Nephron (organoid): ENCODE data around the gene TRIM23.

Experiments
- H3K27ac Mint-ChIP-seq, 3 experiments: 2 replicates each; pipeline ENCODE4 v1.8.0; 2020; ENCODE audit warnings: mixed read lengths in 3 of 3, mild to moderate bottlenecking in 2 of 3, moderate library complexity in 1 of 3
- H3K27me3 Mint-ChIP-seq: 2 replicates; pipeline ENCODE4 v1.8.0; 2021; ENCODE audit warnings: low read depth, mild to moderate bottlenecking, moderate library complexity, mixed read lengths
- H3K36me3 Mint-ChIP-seq: 2 replicates; pipeline ENCODE4 v1.8.0; 2020; ENCODE audit warnings: low read depth, mixed read lengths
- H3K4me1 Mint-ChIP-seq: 2 replicates; pipeline ENCODE4 v1.8.0; 2020; ENCODE audit warnings: mixed read lengths
- H3K4me3 Mint-ChIP-seq, 3 experiments: 2 replicates each; pipeline ENCODE4 v1.8.0; 2020; ENCODE audit warnings: mild to moderate bottlenecking in 3 of 3, mixed read lengths in 3 of 3, moderate library complexity in 2 of 3
- H3K9me3 Mint-ChIP-seq: 2 replicates; pipeline ENCODE4 v1.8.0; 2020; ENCODE audit warnings: mixed read lengths
- TF ChIP-seq, protein P1 (sequence below), 3 experiments: fragments of 200-600 bp; sonication (generic); IDR thresholded peaks; one replicate each; pipeline ENCODE4 v1.5.0; 2021; ENCODE audit warnings: antibody characterized with exemption in 3 of 3; ENCODE audit not compliant: unreplicated experiment in 3 of 3

Gene TRIM23

DNA sequence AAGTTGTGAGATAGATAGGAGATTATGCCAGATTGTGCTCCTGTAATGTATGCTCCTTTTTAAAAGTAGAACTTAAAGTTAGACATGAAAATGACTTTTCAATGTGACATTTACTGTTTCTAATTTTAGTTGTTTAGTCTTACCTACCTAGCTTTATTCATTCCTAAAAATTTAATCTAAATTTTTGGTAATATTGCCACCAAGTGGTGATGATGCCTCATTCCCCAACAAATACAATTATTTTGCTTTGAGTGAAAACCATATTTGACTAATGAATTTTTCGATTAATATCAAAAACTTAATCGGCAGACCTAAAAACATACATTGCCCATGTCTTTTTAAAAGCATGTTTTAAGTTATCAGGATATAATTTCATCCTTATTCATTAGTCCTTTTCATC, 35.4 kb downstream of the TRIM23 start:
- Mint-ChIP-seq H3K4me3 (no peak overlapping the region), H3K4me1 (no peaks in the 10 kb centered on the region), H3K27me3 (no peaks in the 10 kb centered on the region), H3K27ac (no peak overlapping the region), H3K9me3 (no peaks in the 10 kb centered on the region), H3K36me3 (peaks cover 46% of the 10 kb centered on the region)
- TF ChIP-seq, protein P1, sequence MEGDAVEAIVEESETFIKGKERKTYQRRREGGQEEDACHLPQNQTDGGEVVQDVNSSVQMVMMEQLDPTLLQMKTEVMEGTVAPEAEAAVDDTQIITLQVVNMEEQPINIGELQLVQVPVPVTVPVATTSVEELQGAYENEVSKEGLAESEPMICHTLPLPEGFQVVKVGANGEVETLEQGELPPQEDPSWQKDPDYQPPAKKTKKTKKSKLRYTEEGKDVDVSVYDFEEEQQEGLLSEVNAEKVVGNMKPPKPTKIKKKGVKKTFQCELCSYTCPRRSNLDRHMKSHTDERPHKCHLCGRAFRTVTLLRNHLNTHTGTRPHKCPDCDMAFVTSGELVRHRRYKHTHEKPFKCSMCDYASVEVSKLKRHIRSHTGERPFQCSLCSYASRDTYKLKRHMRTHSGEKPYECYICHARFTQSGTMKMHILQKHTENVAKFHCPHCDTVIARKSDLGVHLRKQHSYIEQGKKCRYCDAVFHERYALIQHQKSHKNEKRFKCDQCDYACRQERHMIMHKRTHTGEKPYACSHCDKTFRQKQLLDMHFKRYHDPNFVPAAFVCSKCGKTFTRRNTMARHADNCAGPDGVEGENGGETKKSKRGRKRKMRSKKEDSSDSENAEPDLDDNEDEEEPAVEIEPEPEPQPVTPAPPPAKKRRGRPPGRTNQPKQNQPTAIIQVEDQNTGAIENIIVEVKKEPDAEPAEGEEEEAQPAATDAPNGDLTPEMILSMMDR (IDR thresholded peaks at IDR 0.05; ENCODE audit: unreplicated experiment in 3 of 3) = no peak

DNA sequence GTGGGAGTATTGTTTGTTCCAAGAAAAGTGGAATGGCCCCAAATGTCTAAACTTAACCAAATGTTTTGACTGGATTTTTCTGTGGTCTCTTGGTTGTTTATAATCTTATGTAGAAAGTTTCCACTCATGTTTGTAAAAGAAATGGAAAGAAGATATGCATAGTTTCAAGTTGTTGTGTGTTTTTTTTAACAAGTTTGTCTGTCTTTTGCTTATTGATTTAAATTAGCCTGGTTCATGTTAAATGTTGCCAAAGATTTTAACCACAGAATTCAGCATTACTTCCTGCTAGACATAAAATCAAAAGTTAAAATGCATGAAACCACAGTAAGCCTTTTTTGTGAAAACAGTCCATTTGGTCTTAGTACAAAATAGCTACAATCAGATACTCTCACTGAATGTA, 47.0 kb downstream of the TRIM23 start:
- TF ChIP-seq, protein P1 (IDR thresholded peaks at IDR 0.05; ENCODE audit: unreplicated experiment in 3 of 3) = no peak
- H3K4me3 Mint-ChIP-seq = no peak overlapping the region
- no peaks in the 10 kb centered on the region for H3K9me3 Mint-ChIP-seq
- no peaks in the 10 kb centered on the region for H3K27me3 Mint-ChIP-seq
- peaks cover 48% of the 10 kb centered on the region for H3K36me3 Mint-ChIP-seq
- H3K4me1 Mint-ChIP-seq = no peaks in the 10 kb centered on the region
- no peak overlapping the region for H3K27ac Mint-ChIP-seq

DNA sequence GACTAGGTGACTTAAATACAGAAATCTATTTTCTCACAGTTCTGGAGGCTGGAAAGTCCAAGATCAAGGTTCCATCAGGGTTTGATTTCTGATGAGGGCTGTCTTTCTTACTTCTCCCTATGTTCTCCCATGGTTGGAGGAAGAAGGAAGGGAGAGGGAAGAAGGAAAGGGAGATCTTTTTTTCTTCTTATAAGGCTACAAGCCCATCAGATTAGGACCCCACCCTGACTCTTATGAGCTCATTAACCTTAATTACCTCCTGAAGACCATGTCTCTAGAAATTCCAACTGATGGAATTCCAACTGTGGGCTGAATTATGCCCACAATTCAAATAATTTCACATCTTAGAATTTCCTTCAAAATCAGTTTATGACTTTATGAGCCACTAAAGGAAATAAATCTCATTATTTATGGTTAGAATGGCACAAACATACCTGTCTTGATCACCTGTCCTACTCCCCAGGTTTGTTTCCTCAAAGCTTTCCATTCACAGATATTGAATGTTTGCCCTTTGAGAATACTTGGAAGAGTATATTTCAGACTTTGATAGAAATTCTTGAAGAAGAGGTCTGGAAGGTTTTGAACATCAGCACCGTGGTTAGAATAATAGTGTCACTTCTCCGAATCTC, 53.4 kb downstream of the TRIM23 start:
- no peak overlapping the region for H3K27ac Mint-ChIP-seq
- no peaks in the 10 kb centered on the region for H3K4me1 Mint-ChIP-seq
- peaks cover 25% of the 10 kb centered on the region for H3K36me3 Mint-ChIP-seq
- no peaks in the 10 kb centered on the region for H3K27me3 Mint-ChIP-seq
- H3K9me3 Mint-ChIP-seq = no peaks in the 10 kb centered on the region
- H3K4me3 Mint-ChIP-seq = no peak overlapping the region
- TF ChIP-seq, protein P1 (IDR thresholded peaks at IDR 0.05; ENCODE audit: unreplicated experiment in 3 of 3) = no peak

DNA sequence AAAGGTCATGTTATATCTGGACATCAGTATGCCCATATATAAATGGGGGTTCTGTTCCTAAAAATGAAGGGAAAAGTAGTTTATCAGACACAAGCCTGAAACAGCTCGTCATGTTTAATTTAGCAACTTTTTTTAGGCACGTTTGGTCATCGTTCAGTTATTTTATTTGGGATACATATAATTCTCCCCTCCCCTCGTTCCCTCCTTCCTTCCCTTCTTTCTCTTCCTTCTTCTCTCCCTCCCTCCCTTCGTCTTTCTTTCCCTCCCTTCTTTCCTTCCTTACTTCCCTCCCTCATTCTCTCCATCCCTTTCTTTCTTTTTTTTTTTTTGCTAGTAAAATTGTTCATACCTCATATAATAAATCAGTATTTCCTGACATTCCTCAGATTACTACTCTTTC, 57.6 kb downstream of the TRIM23 start:
- peaks cover 33% of the 10 kb centered on the region for H3K4me1 Mint-ChIP-seq
- TF ChIP-seq, protein P1 (IDR thresholded peaks at IDR 0.05; ENCODE audit: unreplicated experiment in 3 of 3) = no peak
- H3K4me3 Mint-ChIP-seq = peak overlapping the region; percentile 27 to 71 (median 29)
- H3K9me3 Mint-ChIP-seq = no peaks in the 10 kb centered on the region
- peaks cover 11% of the 10 kb centered on the region for H3K36me3 Mint-ChIP-seq
- H3K27ac Mint-ChIP-seq = no peak overlapping the region
- H3K27me3 Mint-ChIP-seq = no peaks in the 10 kb centered on the region

DNA sequence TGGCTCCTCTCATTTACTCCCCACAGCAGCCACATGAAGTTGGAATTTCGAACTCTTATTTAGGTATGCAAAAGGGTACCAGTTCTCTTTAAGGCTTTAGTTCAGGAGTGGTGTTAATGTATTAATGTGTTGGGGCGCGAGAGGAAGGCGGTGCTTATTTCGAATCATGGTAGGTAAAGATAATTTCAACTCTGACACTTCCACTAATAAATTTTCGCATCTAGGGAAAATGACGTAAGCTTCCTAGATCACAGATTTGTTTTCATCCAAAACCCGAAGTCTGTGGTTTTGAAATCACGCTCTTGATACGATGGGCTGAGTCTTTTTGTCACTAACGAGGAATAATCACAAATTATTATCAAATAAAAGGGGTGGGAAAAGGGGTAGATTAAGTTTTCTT, 60.4 kb downstream of the TRIM23 start:
- Mint-ChIP-seq H3K27me3 (no peaks in the 10 kb centered on the region), H3K27ac (peak overlapping the region; percentile 90 to 97 (median 96)), H3K9me3 (no peaks in the 10 kb centered on the region), H3K4me3 (peak overlapping the region; percentile 95 to 96 (median 95)), H3K36me3 (peaks cover 6% of the 10 kb centered on the region), H3K4me1 (peaks cover 33% of the 10 kb centered on the region)
- TF ChIP-seq, protein P1 (IDR thresholded peaks at IDR 0.05; ENCODE audit: unreplicated experiment in 3 of 3) = no peak
